Measurements from ENCODE around the gene SMYD2. TPM values are rescaled to one million over a fixed set of nuclear protein-coding genes. Genes with fewer than 3 reads are reported as not detected.

The SMYD2 gene
- total RNA-seq, 1 donor from 2014 or later = 18.2 TPM

- peaks cover 0 to 22% of the 10 kb centered on the region in 2 donors for H3K36me3 ChIP-seq
Observed at GRCh38 chr1:214383381-214384372, 102.7 kb downstream of the SMYD2 start.

GRCh38 chr1:214384373-214385079, 103.6 kb downstream of the SMYD2 start:
- Histone ChIP-seq H3K9me3 (no peaks in the 10 kb centered on the region), H3K27ac (no peak overlapping the region), H3K4me1 (no peaks in the 10 kb centered on the region), H3K36me3 (peaks cover 0 to 16% of the 10 kb centered on the region in 2 donors), H3K4me3 (no peak overlapping the region), H3K27me3 (no peaks in the 10 kb centered on the region)
- no peak for DNase-seq (ENCODE audit: extremely low spot score in 2 of 2)
- TF ChIP-seq POLR2AphosphoS5 (IDR thresholded peaks at IDR 0.05; ENCODE audit: insufficient read depth in 1 of 2, low read depth in 1 of 2) = no peak
- no peak for TF ChIP-seq POLR2A (IDR thresholded peaks at IDR 0.05)
- TF ChIP-seq, protein P1, sequence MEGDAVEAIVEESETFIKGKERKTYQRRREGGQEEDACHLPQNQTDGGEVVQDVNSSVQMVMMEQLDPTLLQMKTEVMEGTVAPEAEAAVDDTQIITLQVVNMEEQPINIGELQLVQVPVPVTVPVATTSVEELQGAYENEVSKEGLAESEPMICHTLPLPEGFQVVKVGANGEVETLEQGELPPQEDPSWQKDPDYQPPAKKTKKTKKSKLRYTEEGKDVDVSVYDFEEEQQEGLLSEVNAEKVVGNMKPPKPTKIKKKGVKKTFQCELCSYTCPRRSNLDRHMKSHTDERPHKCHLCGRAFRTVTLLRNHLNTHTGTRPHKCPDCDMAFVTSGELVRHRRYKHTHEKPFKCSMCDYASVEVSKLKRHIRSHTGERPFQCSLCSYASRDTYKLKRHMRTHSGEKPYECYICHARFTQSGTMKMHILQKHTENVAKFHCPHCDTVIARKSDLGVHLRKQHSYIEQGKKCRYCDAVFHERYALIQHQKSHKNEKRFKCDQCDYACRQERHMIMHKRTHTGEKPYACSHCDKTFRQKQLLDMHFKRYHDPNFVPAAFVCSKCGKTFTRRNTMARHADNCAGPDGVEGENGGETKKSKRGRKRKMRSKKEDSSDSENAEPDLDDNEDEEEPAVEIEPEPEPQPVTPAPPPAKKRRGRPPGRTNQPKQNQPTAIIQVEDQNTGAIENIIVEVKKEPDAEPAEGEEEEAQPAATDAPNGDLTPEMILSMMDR (IDR thresholded peaks at IDR 0.05) = no peak
- intact Hi-C loops (cut with DNase I) = no loop called here

More at GRCh38 chr1:214383381-214384372, 102.7 kb downstream of the SMYD2 start:
- Histone ChIP-seq H3K4me1 (no peaks in the 10 kb centered on the region), H3K9me3 (no peaks in the 10 kb centered on the region), H3K4me3 (no peak overlapping the region), H3K27ac (no peak overlapping the region), H3K27me3 (no peaks in the 10 kb centered on the region)
- intact Hi-C loops (cut with DNase I) = no loop called here
- DNase-seq (ENCODE audit: extremely low spot score in 2 of 2) = no peak
- TF ChIP-seq, protein P1 (IDR thresholded peaks at IDR 0.05) = no peak
- TF ChIP-seq POLR2A (IDR thresholded peaks at IDR 0.05) (no peak), POLR2AphosphoS5 (IDR thresholded peaks at IDR 0.05; ENCODE audit: insufficient read depth in 1 of 2, low read depth in 1 of 2) (no peak)

GRCh38 chr1:214385428-214385827, 104.5 kb downstream of the SMYD2 start:
- intact Hi-C loops (cut with DNase I) = no loop called here
- TF ChIP-seq, protein P1 (IDR thresholded peaks at IDR 0.05) = no peak
- TF ChIP-seq POLR2AphosphoS5 (IDR thresholded peaks at IDR 0.05; ENCODE audit: insufficient read depth in 1 of 2, low read depth in 1 of 2) (no peak), POLR2A (IDR thresholded peaks at IDR 0.05) (no peak)
- H3K4me1 ChIP-seq = no peaks in the 10 kb centered on the region
- no peaks in the 10 kb centered on the region for H3K27me3 ChIP-seq
- DNase-seq (ENCODE audit: extremely low spot score in 2 of 2) = no peak
- H3K27ac ChIP-seq = no peak overlapping the region
- H3K4me3 ChIP-seq = no peak overlapping the region
- no peaks in the 10 kb centered on the region for H3K9me3 ChIP-seq
- H3K36me3 ChIP-seq = peaks cover 0 to 17% of the 10 kb centered on the region in 2 donors

GRCh38 chr1:214386333-214386732, 105.4 kb downstream of the SMYD2 start:
- intact Hi-C loops (cut with DNase I) = no loop called here

More at GRCh38 chr1:214386333-214386732, 105.4 kb downstream of the SMYD2 start:
- H3K36me3 ChIP-seq = peaks cover 0 to 21% of the 10 kb centered on the region in 2 donors
- H3K27me3 ChIP-seq = no peaks in the 10 kb centered on the region
- DNase-seq (ENCODE audit: extremely low spot score in 2 of 2) = no peak
- no peak for TF ChIP-seq POLR2A (IDR thresholded peaks at IDR 0.05)
- TF ChIP-seq, protein P1 (IDR thresholded peaks at IDR 0.05) = no peak
- TF ChIP-seq POLR2AphosphoS5 (IDR thresholded peaks at IDR 0.05; ENCODE audit: insufficient read depth in 1 of 2, low read depth in 1 of 2) = no peak
- no peaks in the 10 kb centered on the region for H3K9me3 ChIP-seq
- no peak overlapping the region for H3K27ac ChIP-seq
- no peak overlapping the region for H3K4me3 ChIP-seq
- H3K4me1 ChIP-seq = no peaks in the 10 kb centered on the region
